T-cell (primary cell): ENCODE data around the gene SELENOS. TPM values are rescaled to one million over a fixed set of nuclear protein-coding genes. Genes with fewer than 3 reads are reported as not detected.

Experiments used
- ATAC-seq, 4 experiments: fragments of 200-7000 bp in 3 of 4; fragments of 150-1000 bp in 1 of 4; cut with Tn5 transposase; replicated peaks in 1 of 4; 1 replicate in 3 of 4; 2 replicates in 1 of 4; pipeline ENCODE4 v1.10.0; 2021; ENCODE audit warnings: moderate library complexity in 3 of 4, mild to moderate bottlenecking in 2 of 4, moderate number of reproducible peaks in 1 of 4
- CTCF ChIA-PET, 2 donors: fragments of 300-600 bp; sonication (Branson Sonifier 250); formaldehyde crosslinking; loops; one replicate each; lab custom pipeline; 2022; ENCODE audit warnings: antibody characterized with exemption in 2 of 2; lab: Charles Lee
- POLR2A ChIA-PET, 2 donors: fragments of 300-600 bp; sonication (Branson Sonifier 250); formaldehyde crosslinking; loops; one replicate each; lab custom pipeline; 2022; ENCODE audit warnings: antibody characterized with exemption in 2 of 2; lab: Charles Lee
- DNase-seq, 35 experiments: peaks; one replicate each; pipeline versions ENCODE4 v3.0.0 to v3.0.0-alpha.2; 2013 to 2023
- H3K27ac ChIP-seq: one replicate; pipeline ENCODE4 v1.5.1; 2013; ENCODE audit warnings: low read length
- H3K27me3 ChIP-seq, 2 experiments: replicated peaks in 1 of 2; 1 replicate in 1 of 2; 2 replicates in 1 of 2; pipeline versions ENCODE4 v1.6.1 to v1.7.0; 2013; ENCODE audit warnings: low read length in 1 of 2, mixed read lengths in 1 of 2; ENCODE audit not compliant: control insufficient read depth in 2 of 2, insufficient read depth in 2 of 2; ENCODE audit errors: extremely low read depth in 1 of 2
- H3K36me3 ChIP-seq, 2 donors: 1 replicate in 1 of 2; 2 replicates in 1 of 2; pipeline versions ENCODE4 v1.6.1 to v1.7.0; 2013; ENCODE audit warnings: low read length in 1 of 2; ENCODE audit not compliant: control insufficient read depth in 2 of 2, insufficient read depth in 1 of 2; ENCODE audit errors: extremely low read depth in 1 of 2
- H3K4me1 ChIP-seq, 2 experiments: 1 replicate in 1 of 2; 2 replicates in 1 of 2; pipeline versions ENCODE4 v1.6.1 to v1.7.0; 2013; ENCODE audit warnings: low read length in 2 of 2, mixed read lengths in 1 of 2; ENCODE audit not compliant: insufficient read depth in 2 of 2, control insufficient read depth in 1 of 2; ENCODE audit errors: extremely low read depth in 1 of 2
- H3K4me3 ChIP-seq, 2 donors: 1 replicate in 1 of 2; 2 replicates in 1 of 2; pipeline versions ENCODE4 v1.5.1 to v1.7.0; 2013; ENCODE audit warnings: mild to moderate bottlenecking in 2 of 2, low read length in 1 of 2, moderate library complexity in 1 of 2; ENCODE audit not compliant: control insufficient read depth in 1 of 2; ENCODE audit errors: extremely low read depth in 1 of 2
- H3K9me3 ChIP-seq: 2 replicates; pipeline ENCODE4 v1.7.0; 2013
- H3K27ac Mint-ChIP-seq, 2 donors: one replicate each; pipeline ENCODE4 v1.8.0; 2020 to 2021; ENCODE audit warnings: mild to moderate bottlenecking in 2 of 2, mixed read lengths in 2 of 2
- H3K27me3 Mint-ChIP-seq, 2 donors: one replicate each; pipeline ENCODE4 v1.8.0; 2021 to 2022; ENCODE audit warnings: mixed read lengths in 2 of 2
- H3K36me3 Mint-ChIP-seq: one replicate; pipeline ENCODE4 v1.8.0; 2021; ENCODE audit warnings: mixed read lengths
- H3K4me1 Mint-ChIP-seq, 3 donors: one replicate each; pipeline ENCODE4 v1.8.0; 2020 to 2022; ENCODE audit warnings: mixed read lengths in 3 of 3, mild to moderate bottlenecking in 1 of 3
- H3K4me3 Mint-ChIP-seq, 3 donors: one replicate each; pipeline ENCODE4 v1.8.0; 2020 to 2022; ENCODE audit warnings: mild to moderate bottlenecking in 3 of 3, mixed read lengths in 3 of 3, moderate library complexity in 3 of 3
- H3K9me3 Mint-ChIP-seq, 3 donors: one replicate each; pipeline ENCODE4 v1.8.0; 2020 to 2022; ENCODE audit warnings: mixed read lengths in 3 of 3
- WGBS: methylation state at CpG from one replicate; pipeline ENCODE4 v1.1.5; 2013; ENCODE audit warnings: missing lambda C conversion rate; ENCODE audit not compliant: insufficient coverage; 5-methylcytosine and 5-hydroxymethylcytosine counted together
- total RNA-seq, 35 experiments: library from RNA in 6 of 35; stranded (reverse) in 6 of 35; fragments of 120-200 nt in 1 of 35; gene quantifications; one replicate each; pipeline versions ENCODE4 v1.2.1 to v1.2.4 and lab custom pipeline; 2013 to 2026

The SELENOS gene
- total RNA-seq (10 to 100 TPM; 31.3 to 39.9 (median 38.4) TPM), total RNA-seq (lab: John Stamatoyannopoulos, UW) (27.8 to 85.6 (median 52.0) reads per million in 29 experiments)
- total RNA-seq (2013), result 38.9 TPM

GRCh38 chr15:101277038-101277822 is at the start of gene SELENOS:
SELENOS (minus strand) TSS chr15:101277485; CDS start chr15:101277417, 68 bp downstream.
- Mint-ChIP-seq H3K36me3 (peaks cover 40% of the 10 kb centered on the region), H3K27ac (peak within 1 kb of the TSS; percentile 82 to 84), H3K4me1 (peaks cover 18 to 30% (median 29%) of the 10 kb centered on the region in 3 donors), H3K9me3 (no peaks in the 10 kb centered on the region), H3K4me3 (peak within 1 kb of the TSS; percentile 90 to 98 (median 95)), H3K27me3 (no peaks in the 10 kb centered on the region)
- peak within 1 kb of the TSS; percentile 48 for H3K27ac ChIP-seq
- ChIA-PET CTCF (interaction anchor here (0.9 to 1.1 kb wide), 2 partner anchors 12 to 17 kb away, joined by 3 read pairs; no protein-coding TSS in a partner anchor), POLR2A (no interaction called here)
- WGBS, result 1% methylated on average over 76 of the region's 91 CpGs
- ATAC-seq (peak; percentile 98 to 99 (median 99)), DNase-seq (peak; percentile 63 to 95 (median 78))
- no peaks in the 10 kb centered on the region for H3K9me3 ChIP-seq
- H3K4me1 ChIP-seq, result peaks cover 3 to 20% of the 10 kb centered on the region in 2 experiments
- H3K4me3 ChIP-seq, result peak within 1 kb of the TSS; percentile 81 to 89
- no peaks in the 10 kb centered on the region for H3K27me3 ChIP-seq
- H3K36me3 ChIP-seq, result peaks cover 8 to 54% of the 10 kb centered on the region in 2 donors

GRCh38 chr15:101326462-101327146 is 49.3 kb upstream of the SELENOS start:
- Mint-ChIP-seq H3K27me3 (peaks cover 12 to 49% of the 10 kb centered on the region in 2 donors), H3K4me3 (no peak overlapping the region), H3K27ac (no peak overlapping the region), H3K36me3 (no peaks in the 10 kb centered on the region), H3K9me3 (no peaks in the 10 kb centered on the region), H3K4me1 (no peaks in the 10 kb centered on the region)
- H3K4me1 ChIP-seq, result no peaks in the 10 kb centered on the region
- peak in 1 of 35 experiments; percentile 14 for DNase-seq
- ChIA-PET CTCF (no interaction called here), POLR2A (no interaction called here)
- no peak overlapping the region for H3K27ac ChIP-seq
- peaks cover 0 to 61% of the 10 kb centered on the region in 2 experiments for H3K27me3 ChIP-seq
- no peak for ATAC-seq
- H3K9me3 ChIP-seq, result no peaks in the 10 kb centered on the region
- H3K4me3 ChIP-seq, result no peak overlapping the region
- no peaks in the 10 kb centered on the region for H3K36me3 ChIP-seq
- 78% methylated on average over 17 of the region's 21 CpGs for WGBS

GRCh38 chr15:101326026-101326315 is 48.7 kb upstream of the SELENOS start:
- Mint-ChIP-seq H3K27me3 (peaks cover 13 to 53% of the 10 kb centered on the region in 2 donors), H3K9me3 (no peaks in the 10 kb centered on the region), H3K4me1 (peaks cover 4% of the 10 kb centered on the region in 3 donors), H3K36me3 (no peaks in the 10 kb centered on the region), H3K4me3 (no peak overlapping the region), H3K27ac (no peak overlapping the region)
- Histone ChIP-seq H3K4me1 (peaks cover under 1 to 3% of the 10 kb centered on the region in 2 experiments), H3K4me3 (no peak overlapping the region), H3K36me3 (no peaks in the 10 kb centered on the region), H3K9me3 (no peaks in the 10 kb centered on the region), H3K27me3 (peaks cover 0 to 62% of the 10 kb centered on the region in 2 experiments), H3K27ac (no peak overlapping the region)
- ATAC-seq (no peak), DNase-seq (no peak)
- 86% methylated on average over 1 of the region's 8 CpGs for WGBS
- ChIA-PET POLR2A (no interaction called here), CTCF (no interaction called here)

DNA sequence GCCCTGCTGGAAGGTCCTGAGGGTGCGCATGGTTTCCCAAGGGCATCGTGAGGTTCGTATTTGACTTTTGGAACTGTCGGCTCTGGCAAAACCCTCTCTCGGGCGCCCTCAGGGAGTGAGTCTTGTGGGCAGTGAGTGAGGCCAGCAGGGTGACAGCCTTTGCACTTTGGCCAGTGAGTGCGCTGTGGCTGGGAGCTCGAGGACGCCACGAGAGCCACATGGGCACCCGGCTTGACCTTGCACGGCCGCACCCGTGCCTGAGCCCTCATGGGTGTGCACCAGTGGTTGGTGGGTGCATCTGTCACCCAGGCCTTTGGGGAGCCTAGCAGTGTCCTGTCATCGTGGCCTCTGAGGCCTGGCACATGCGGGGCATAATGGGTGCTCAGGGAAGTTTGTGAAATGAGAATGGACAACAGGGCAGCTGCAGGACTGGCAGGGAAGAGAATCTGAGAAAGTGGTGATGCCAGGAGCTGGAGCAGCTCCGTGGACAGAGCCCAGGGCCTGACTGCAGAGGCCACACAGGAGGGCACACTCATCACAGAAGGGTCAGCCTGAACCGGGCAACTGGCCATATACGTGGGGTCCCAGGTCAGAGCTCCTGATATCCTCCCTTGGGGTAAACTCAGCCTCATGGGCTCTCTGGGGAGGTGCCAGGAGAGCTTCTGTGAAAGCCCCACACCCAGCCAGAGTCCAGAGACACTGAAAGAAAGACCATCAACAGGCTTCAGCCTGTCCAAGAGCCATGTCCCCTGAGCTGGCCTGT is 48.2 kb upstream of the SELENOS start:
- no peak overlapping the region for H3K27ac Mint-ChIP-seq
- no peaks in the 10 kb centered on the region for H3K9me3 ChIP-seq
- peak in 1 of 35 experiments; percentile 14 for DNase-seq
- no peak for ATAC-seq
- H3K4me3 ChIP-seq, result no peak overlapping the region
- H3K4me3 Mint-ChIP-seq, result no peak overlapping the region
- peaks cover 0 to 65% of the 10 kb centered on the region in 2 experiments for H3K27me3 ChIP-seq
- H3K36me3 ChIP-seq, result no peaks in the 10 kb centered on the region
- no peak overlapping the region for H3K27ac ChIP-seq
- 87% methylated on average over 18 of the region's 19 CpGs for WGBS
- no peaks in the 10 kb centered on the region for H3K9me3 Mint-ChIP-seq
- CTCF ChIA-PET, result interaction anchor here in 1 of 2 donors (0.6 kb wide), 1 partner anchor 25 kb away, joined by 3 read pairs; no protein-coding TSS in a partner anchor
- no peaks in the 10 kb centered on the region for H3K36me3 Mint-ChIP-seq
- POLR2A ChIA-PET, result no interaction called here
- H3K4me1 ChIP-seq, result peaks cover 3 to 8% of the 10 kb centered on the region in 2 experiments
- H3K4me1 Mint-ChIP-seq, result peaks cover 9 to 10% (median 9%) of the 10 kb centered on the region in 3 donors
- peaks cover 13 to 53% of the 10 kb centered on the region in 2 donors for H3K27me3 Mint-ChIP-seq

DNA sequence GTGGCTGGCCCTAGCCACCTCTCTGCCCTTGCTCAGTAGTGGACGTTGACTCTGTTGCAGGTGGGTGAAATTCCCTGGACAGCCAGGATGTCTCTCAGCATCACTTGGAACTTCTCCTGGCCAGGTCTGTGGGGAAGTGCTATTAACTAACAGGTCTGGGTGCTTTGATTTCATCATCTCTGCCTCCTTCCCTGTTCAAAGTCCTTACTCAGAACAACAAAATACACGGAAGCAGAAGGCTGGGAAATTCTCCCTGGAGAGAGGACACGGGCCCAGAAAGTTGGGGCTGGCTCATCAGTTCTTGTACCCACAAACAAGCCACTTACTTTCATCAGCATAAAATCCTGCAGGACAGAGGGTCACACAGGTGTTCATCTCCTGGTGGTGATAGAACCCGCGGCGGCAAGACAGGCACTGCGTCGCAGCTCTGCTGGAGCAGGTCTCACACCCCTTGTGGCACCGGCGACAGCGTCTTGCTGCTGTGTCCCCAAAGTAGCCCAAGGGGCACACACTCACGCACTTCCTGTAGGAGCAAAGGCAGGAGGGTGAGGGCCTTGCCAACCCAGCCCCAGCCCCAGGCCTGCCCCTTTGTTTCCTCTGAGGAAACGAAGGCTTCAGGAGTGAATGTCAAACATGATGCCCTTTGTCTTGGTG is 47.4 kb upstream of the SELENOS start:
- H3K36me3 ChIP-seq, result no peaks in the 10 kb centered on the region
- CTCF ChIA-PET, result no interaction called here
- no peaks in the 10 kb centered on the region for H3K9me3 ChIP-seq
- Mint-ChIP-seq H3K4me1 (peaks cover 13 to 15% (median 14%) of the 10 kb centered on the region in 3 donors), H3K27ac (no peak overlapping the region), H3K9me3 (no peaks in the 10 kb centered on the region), H3K27me3 (peaks cover 13 to 47% of the 10 kb centered on the region in 2 donors), H3K36me3 (no peaks in the 10 kb centered on the region), H3K4me3 (no peak overlapping the region)
- H3K27me3 ChIP-seq, result peaks cover 0 to 64% of the 10 kb centered on the region in 2 experiments
- H3K4me1 ChIP-seq, result peaks cover 3 to 16% of the 10 kb centered on the region in 2 experiments
- ATAC-seq, result no peak
- POLR2A ChIA-PET, result no interaction called here
- H3K4me3 ChIP-seq, result no peak overlapping the region
- no peak overlapping the region for H3K27ac ChIP-seq
- peak in 1 of 35 experiments; percentile 21 for DNase-seq
- 83% methylated on average over 11 of the region's 13 CpGs for WGBS
